DOHH2 (cell line): Measurements from ENCODE around the gene KLK3.
A peak's percentile ranks its signal among the peaks of the same experiment; 100 is the strongest.

Source experiments
- H3F3A ChIP-seq: fragments of 200-600 bp; sonication (generic), shearing (Covaris generic); 2 replicates; pipeline ENCODE4 v1.6.0; 2016; ENCODE audit warnings: antibody characterized with exemption, mild to moderate bottlenecking; ENCODE audit not compliant: control insufficient read depth, insufficient read depth
- H3K27ac ChIP-seq: fragments of 200-600 bp; sonication (generic); 2 replicates; pipeline ENCODE4 v1.5.1; 2014; ENCODE audit warnings: low read depth, mild to moderate bottlenecking, low read length, moderate library complexity
- H3K27me3 ChIP-seq: fragments of 200-600 bp; sonication (generic); 2 replicates; pipeline ENCODE4 v1.6.1; 2014; ENCODE audit warnings: mild to moderate bottlenecking, low read length, mixed read lengths; ENCODE audit not compliant: control insufficient read depth
- H3K36me3 ChIP-seq: fragments of 200-600 bp; sonication (generic); 2 replicates; pipeline ENCODE4 v1.6.1; 2014; ENCODE audit warnings: mild to moderate bottlenecking, low read length, moderate library complexity, mixed read lengths; ENCODE audit not compliant: control insufficient read depth
- H3K4me1 ChIP-seq: fragments of 200-600 bp; sonication (generic); 2 replicates; pipeline ENCODE4 v1.6.1; 2014; ENCODE audit warnings: mild to moderate bottlenecking, low read length, mixed read lengths; ENCODE audit not compliant: control insufficient read depth
- H3K4me2 ChIP-seq: fragments of 200-600 bp; sonication (generic); 2 replicates; pipeline ENCODE4 v1.6.0; 2014; ENCODE audit warnings: mild to moderate bottlenecking, low read length, moderate library complexity
- H3K4me3 ChIP-seq: fragments of 200-600 bp; sonication (generic); 2 replicates; pipeline ENCODE4 v1.5.1; 2014; ENCODE audit warnings: mild to moderate bottlenecking, low read length, mixed read lengths
- H3K79me2 ChIP-seq: fragments of 200-600 bp; sonication (generic); 2 replicates; pipeline ENCODE4 v1.6.1; 2014; ENCODE audit warnings: mild to moderate bottlenecking, low read length, mixed read lengths; ENCODE audit not compliant: control insufficient read depth
- H3K9me2 ChIP-seq: fragments of 200-600 bp; sonication (generic); replicated peaks from 2 replicates; pipeline ENCODE4 v1.6.1; 2014; ENCODE audit warnings: mild to moderate bottlenecking, low read length, mixed read lengths; ENCODE audit not compliant: control insufficient read depth
- H3K9me3 ChIP-seq: fragments of 200-600 bp; sonication (generic); 2 replicates; pipeline ENCODE4 v1.6.1; 2014; ENCODE audit warnings: antibody characterized with exemption, low read length, mixed read lengths; ENCODE audit not compliant: control insufficient read depth, insufficient read depth
- H4K20me1 ChIP-seq: fragments of 200-600 bp; sonication (generic); 2 replicates; pipeline ENCODE4 v1.6.0; 2014; ENCODE audit warnings: low read depth, mild to moderate bottlenecking, antibody characterized with exemption, low read length, moderate library complexity; ENCODE audit not compliant: control insufficient read depth, insufficient read depth
- CTCF ChIP-seq: fragments of 200-600 bp; sonication (generic); IDR thresholded peaks from one replicate; pipeline ENCODE4 v1.5.1; 2014; ENCODE audit warnings: antibody characterized with exemption, mild to moderate bottlenecking, low read depth, low read length; ENCODE audit not compliant: poor library complexity, severe bottlenecking
- EZH2phosphoT487 ChIP-seq: fragments of 200-600 bp; sonication (generic); IDR thresholded peaks from 2 replicates; pipeline ENCODE4 v1.6.1; 2017; ENCODE audit warnings: borderline replicate concordance, mild to moderate bottlenecking, antibody characterized with exemption, low read length, moderate library complexity, mixed read lengths

KLK3 gene

GRCh38 chr19:50870417-50871089 is 15.8 kb downstream of the KLK3 start:
- Histone ChIP-seq H3K4me3 (no peak overlapping the region), H3K4me2 (no peak overlapping the region), H3K36me3 (no peaks in the 10 kb centered on the region), H3K4me1 (no peaks in the 10 kb centered on the region), H3K79me2 (no peaks in the 10 kb centered on the region), H3K9me3 (no peaks in the 10 kb centered on the region), H4K20me1 (no peaks in the 10 kb centered on the region), H3F3A (no peaks in the 10 kb centered on the region), H3K9me2 (no peaks in the 10 kb centered on the region), H3K27me3 (peaks cover 75% of the 10 kb centered on the region), H3K27ac (no peak overlapping the region)
- TF ChIP-seq CTCF (peak; percentile 19), EZH2phosphoT487 (no peak)

GRCh38 chr19:50873056-50873455 is 18.3 kb downstream of the KLK3 start, which contains the start of gene KLK2:
Gene KLK2, plus strand, starts transcription at chr19:50873439. Its CDS starts 35 bp downstream, at chr19:50873474.
- Histone ChIP-seq H4K20me1 (no peaks in the 10 kb centered on the region), H3K4me1 (no peaks in the 10 kb centered on the region), H3F3A (no peaks in the 10 kb centered on the region), H3K9me2 (no peaks in the 10 kb centered on the region), H3K4me3 (no peak within 1 kb of the TSS), H3K27ac (no peak within 1 kb of the TSS), H3K4me2 (no peak within 1 kb of the TSS), H3K36me3 (no peaks in the 10 kb centered on the region), H3K9me3 (no peaks in the 10 kb centered on the region), H3K79me2 (no peaks in the 10 kb centered on the region), H3K27me3 (peaks cover 63% of the 10 kb centered on the region)
- TF ChIP-seq CTCF (no peak), EZH2phosphoT487 (no peak)

GRCh38 chr19:50874211-50874610 is 19.5 kb downstream of the KLK3 start:
- no peaks in the 10 kb centered on the region for H3K79me2 ChIP-seq
- no peak for TF ChIP-seq CTCF
- no peak for TF ChIP-seq EZH2phosphoT487
- H3K27me3 ChIP-seq = peaks cover 61% of the 10 kb centered on the region
- no peaks in the 10 kb centered on the region for H3K4me1 ChIP-seq
- H3K9me3 ChIP-seq = no peaks in the 10 kb centered on the region
- H3K27ac ChIP-seq = no peak overlapping the region
- H3K36me3 ChIP-seq = no peaks in the 10 kb centered on the region
- H3K9me2 ChIP-seq = no peaks in the 10 kb centered on the region
- no peak overlapping the region for H3K4me3 ChIP-seq
- no peaks in the 10 kb centered on the region for H3F3A ChIP-seq
- H3K4me2 ChIP-seq = no peak overlapping the region
- no peaks in the 10 kb centered on the region for H4K20me1 ChIP-seq
